NCI-H1092 treated with DMSO at 0.1 percent for 48 hours (cell line): Measurements from ENCODE around the gene NR2F6.

Experiments
- DNase-seq: peaks from one replicate; lab custom pipeline; 2025; lab: John Stamatoyannopoulos, UW

NR2F6 gene

DNA sequence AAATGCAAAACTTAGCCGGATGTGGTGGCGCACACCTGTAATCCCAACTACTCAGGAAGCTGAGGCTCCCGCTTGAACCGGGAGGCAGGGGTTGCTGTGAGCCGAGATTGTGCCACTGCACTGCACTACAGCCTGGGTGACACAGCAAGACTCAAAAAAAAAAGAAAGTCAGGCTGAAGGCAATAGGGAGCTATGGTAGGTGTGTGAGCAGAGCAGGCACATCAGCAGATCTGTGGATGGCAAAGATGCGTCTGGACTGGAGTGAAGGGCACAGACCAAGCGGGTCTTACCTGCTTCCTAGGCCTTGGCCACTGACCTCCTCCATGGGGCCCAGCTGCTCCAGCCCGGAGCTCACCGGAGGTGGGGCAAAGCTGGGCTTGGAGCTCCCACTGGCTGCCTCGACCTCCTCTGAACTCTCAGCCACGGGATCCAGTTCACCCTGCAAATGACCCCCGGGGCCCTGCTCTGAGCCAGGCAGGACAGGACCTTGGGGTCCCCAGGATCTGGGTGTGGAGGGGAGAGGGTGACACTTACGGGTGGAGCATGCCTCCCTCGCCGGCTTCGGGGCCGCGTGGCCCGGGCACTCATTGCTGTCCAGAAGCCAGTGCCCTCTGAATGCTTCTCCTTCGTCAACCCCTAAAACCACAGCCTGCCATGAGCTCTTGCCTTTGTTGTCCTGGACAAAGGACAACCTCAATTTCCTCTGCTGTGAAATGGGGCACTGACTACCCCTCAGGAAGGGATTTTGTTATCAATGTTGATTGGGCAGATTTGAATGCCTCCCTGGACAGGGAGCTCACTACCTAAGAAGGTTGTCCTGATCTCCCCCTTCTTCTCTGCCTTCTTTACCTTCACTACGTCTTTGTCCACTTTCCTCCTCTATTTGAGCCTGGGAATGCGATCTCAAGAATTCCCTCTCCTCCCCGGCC lies 18.3 kb upstream of the NR2F6 start:
- no peak for DNase-seq

DNA sequence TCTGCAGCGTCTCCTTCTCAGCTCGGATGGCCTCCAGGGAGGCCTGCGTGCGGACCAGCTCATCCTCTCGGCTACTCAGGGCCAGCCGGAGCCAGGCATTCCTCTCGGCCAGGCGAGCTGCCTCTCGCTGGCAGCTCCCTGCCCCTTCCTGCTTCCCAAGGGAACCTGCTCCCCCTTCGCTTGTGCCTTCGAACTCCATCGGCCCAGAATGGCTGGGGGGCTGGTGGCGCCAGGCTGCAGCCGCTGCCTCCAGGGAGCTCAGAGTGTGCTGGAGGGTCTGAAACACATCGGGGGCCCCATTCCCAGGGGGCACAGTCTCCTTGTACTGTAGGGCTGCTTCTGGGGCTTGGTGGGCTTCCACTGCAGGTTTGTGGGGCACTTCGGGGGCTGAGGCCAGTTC lies 16.8 kb upstream of the NR2F6 start:
- DNase-seq = no peak

DNA sequence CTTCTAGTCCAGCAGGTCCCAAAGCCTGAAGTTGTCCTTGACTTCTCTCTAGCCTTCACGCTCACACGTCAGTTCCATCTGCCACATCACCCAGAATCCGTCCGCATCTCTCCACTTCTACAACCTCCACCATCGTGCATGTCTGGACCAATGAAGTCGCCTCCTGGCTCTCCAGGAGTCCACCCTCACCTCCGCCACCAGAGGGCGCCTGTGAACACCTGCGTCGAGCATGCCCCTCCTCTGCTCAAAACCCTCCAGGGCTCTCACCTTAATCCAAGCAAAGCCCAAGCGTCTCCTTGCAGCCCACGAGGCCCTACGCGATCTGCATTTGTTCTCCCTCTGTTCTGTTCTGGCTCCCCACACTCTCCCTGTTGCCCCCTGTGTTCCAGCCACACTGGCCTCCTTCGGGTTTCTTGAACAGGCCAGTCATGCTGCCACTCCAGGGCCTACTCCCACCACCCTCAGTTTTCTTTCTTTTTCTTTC lies 15.2 kb upstream of the NR2F6 start:
- DNase-seq = peak; percentile 55

DNA sequence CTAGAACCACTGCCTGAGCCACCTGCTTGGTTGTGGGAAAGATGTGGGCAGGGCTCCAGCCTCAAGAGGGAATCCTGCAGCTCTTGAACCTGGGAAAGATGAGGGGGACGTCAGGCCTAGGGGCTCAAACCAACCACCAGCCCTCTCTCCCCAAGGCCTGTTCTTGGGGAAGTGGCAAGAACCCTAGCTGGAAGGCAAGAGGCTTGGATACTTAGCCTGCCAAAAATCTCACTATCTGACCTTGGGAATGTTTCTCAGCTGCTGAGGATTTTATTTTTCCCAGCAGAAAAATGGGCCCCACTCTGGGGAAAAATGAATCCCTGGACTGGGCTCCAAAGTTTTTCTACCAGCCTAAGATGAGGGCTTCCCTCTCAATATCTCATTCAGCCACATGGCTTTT lies 14.2 kb upstream of the NR2F6 start:
- DNase-seq = no peak

DNA sequence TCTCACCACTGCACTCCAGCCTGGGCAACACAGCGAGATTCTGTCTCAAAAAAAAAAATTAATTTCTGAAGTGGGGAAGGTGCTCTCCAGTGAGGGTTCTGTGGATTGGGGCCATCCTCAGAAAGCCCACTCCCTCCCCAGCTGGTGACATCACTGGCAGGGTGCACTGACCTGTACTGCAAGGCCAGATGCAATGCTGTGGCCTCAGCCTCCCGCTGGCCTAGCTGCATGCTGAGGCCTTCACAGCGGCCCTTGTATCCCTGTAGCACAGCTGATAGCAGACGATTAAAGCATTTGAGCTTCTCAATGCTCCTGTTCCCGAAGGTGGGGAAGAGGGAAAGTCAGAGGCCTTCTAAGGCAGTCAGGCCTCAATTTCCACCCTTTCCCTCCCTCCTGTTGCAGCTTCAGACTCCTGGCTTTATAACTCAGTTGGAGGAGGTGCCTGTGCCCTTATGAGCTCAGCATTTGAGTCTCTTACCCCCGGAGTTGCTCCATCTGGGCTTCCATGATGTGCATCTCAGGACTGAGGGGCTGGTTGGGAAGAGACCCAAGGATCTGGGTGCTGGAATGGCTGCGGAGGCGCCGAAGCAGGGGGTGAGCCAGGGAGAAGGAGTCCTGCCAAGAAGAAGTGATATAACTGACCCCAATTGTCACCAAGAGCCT lies 13.5 kb upstream of the NR2F6 start:
- no peak for DNase-seq

DNA sequence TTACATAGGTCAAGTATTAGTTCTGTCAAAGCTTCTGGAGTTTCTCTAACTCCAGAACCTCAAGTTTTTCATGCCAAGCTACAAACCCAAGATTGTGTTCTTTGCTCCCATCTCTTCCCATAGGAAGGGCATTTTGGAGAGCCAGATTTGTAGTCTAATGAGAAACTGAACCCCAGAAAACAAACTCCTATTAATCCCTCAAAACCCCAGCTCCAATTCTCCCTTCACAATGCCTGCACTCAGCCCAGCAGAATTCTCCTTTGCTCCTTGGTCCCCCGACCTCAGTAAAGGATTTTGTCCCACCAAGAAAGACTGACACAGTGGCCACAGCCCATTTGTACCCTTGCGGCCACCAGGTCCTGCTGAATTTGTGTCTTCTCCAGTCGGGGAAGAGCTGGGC lies 10.4 kb upstream of the NR2F6 start:
- no peak for DNase-seq

DNA sequence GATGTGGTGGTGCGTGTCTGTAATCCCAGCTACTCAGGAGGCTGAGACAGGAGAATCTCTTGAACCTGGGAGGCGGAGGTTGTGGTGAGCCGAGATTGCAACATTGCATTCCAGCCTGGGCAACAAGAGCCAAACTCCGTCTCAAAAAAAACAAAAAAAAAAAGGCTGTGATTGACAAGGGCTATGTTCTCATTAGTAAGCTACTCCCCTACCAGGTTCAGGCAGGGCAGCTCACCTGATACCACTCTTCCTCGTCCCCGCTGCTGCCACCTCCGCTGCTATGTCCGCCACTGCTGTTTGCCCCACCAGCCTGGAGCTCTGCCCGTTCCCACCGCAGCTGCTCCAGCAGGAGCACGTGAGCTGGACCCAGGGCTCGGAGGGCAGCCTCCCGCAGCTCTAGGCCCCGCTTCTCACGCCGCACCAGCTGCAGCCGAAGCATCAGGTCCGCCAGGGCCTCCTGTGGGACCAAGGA lies 9.5 kb upstream of the NR2F6 start:
- DNase-seq = peak; percentile 38

DNA sequence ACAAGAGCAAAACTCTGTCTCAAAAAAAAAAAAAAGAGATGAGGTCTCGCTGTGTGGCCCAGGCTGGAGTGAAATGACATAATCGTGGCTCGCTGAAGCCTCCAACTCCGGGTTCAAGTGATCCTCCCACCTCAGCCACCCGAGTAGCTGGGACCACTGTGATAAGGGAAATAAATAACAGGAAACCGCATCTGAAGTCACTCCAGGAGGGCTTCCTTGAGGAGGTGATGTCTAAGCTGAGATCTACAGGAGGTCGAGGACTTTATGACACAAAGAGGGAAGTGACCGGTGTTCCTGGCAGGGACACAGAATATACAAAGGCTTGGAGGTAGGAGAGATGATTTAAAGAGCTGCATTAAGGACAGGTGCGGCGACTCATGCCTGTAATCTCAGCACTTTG lies 8.9 kb upstream of the NR2F6 start:
- no peak for DNase-seq

DNA sequence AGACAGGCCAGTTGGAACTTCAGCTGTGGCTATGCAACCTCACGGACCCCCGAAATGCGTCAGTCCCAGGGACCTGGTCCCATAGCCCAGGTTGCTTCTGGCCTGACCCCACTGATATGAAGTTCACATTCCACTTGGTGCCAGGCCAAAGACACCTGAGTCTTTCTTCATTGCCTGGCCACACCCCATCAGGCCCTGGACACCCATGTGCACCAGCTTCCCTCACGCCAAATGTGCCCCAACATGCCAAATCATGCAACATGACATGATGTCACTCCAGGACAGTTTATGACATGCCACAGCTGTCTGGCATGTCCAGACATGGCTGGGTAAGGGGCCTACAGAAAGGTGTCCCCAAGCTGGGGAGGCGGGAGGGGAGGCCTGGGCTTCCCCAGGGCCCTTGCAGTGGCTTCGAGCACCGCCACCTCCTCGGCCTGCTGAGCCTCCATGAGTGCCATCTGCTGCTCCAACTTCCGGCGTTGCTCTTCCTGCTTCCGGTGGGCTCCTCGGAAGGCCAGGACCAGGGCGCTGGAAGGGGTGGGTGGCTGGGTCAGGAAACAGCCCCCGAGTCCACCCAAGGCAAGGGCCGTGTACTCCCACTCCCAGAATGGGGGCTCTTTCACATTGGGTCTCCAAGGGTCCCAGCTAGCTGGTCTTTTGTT lies 4.3 kb upstream of the NR2F6 start:
- DNase-seq = no peak

DNA sequence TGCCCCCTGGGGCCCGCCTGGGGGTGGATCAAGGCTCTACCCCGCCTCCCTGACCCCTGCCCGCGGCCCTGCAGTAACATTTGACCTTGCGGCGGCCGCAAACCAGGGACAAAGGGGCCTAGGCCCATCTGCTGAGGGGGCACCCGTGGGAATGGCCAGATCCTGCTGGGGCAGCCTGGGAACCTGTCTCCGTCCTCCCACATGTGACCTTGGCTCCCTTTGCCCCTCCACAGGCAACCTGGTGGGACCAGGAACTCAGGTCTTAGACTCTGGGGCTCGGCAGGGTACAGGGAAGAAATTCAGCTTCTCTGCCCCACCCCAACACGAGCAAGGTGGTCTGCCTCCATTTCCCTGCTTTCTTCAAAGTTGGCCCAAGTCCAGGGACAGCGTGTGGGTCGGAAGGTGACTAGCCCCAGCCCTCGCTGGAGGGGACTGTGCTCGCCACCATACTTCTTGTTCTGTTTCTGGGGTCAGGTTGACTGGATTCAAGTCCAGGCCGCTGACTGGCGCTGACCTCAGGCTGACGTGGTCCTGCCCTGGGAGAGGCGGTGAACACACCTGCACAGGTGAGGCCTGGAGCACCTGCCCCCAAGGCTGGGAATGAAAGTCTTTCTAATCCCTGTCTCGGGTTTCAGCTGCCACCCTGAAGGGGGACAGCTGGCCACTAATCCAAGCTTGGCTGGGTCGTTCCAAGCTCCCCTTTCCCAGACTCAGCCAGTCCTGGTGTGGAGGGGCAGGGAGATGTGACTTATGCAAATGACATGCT lies 2.5 kb upstream of the NR2F6 start:
- no peak for DNase-seq

DNA sequence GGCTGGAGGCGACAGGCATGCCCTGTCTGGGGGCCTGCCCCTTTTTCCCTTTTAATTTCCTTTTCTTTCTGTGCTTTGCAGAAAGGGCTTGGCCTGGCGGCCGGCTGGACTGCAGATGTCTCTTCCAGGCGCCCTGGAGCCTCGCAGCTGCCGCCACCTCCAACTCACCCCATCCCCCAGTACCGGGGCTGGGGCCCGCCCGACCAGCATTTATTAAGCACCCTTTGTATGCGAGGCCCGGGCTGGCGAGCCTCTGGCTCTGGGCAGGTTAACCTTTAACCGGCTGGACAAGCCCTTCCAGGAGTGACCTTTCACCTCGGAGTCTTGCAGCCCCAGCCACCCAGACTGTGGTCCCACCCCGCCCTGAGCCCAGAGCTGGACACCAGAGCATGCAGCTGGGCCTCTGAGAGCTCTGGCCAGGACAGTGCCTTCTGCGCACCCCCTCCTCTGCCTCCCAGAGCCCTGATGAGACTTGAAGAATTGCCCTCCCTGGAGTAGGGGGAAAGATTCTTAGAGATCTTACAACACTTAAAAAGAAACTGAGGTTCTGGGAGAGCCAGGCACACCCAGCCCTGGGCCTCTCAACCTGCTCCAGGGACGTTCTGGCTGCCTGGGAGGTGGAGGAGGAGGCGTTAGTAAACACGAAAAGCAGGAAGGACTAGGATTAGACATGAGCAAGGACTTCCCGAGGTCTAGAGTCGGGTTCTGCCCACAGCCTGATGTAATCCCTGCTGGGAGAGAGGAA lies 1.1 kb upstream of the NR2F6 start:
- peak; percentile 64 for DNase-seq

DNA sequence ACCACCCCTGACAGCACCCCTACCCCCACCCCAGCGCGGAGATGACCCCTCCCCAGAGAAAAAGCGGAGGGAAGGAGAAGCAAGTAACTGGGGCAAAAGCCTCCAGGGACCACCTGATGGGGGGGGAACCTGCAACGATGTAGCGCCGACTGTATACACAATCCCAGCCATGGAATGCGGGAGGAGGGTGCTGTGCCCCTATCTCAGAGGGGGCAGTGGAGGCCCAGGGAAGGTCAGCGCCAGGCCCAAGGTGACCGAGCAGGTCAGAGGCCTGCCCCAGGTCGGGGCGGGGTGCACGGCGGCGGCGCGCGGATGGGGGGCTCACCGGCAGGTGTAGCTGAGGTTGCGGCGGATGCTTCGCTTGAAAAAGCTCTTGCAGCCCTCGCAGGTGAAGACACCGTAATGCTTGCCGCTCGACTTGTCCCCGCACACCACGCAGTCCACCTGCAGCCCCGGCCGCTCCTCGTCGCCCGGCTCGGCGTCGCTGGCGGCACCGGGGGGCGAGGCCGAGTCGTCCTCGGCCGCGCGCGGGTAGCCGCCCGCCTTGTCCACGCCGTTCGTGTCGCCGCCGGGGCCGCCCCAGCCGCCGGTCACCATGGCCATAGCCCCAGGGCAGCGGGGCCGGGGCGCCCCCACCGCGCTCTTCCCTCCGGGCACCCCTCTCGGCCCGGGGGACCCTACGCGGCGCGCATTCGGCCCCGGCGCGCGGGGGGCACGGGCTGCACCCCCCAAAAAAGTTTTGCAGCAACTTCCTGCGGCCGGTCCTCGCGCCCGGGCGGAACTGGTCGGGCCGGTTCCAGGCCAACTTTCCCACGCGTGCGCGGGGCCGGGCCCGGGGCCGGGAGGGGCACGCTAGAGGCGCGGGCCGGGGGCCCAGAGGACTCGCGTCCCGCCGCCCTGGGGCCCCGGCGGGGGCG lies 843 bp downstream of the NR2F6 start:
- no peak for DNase-seq

DNA sequence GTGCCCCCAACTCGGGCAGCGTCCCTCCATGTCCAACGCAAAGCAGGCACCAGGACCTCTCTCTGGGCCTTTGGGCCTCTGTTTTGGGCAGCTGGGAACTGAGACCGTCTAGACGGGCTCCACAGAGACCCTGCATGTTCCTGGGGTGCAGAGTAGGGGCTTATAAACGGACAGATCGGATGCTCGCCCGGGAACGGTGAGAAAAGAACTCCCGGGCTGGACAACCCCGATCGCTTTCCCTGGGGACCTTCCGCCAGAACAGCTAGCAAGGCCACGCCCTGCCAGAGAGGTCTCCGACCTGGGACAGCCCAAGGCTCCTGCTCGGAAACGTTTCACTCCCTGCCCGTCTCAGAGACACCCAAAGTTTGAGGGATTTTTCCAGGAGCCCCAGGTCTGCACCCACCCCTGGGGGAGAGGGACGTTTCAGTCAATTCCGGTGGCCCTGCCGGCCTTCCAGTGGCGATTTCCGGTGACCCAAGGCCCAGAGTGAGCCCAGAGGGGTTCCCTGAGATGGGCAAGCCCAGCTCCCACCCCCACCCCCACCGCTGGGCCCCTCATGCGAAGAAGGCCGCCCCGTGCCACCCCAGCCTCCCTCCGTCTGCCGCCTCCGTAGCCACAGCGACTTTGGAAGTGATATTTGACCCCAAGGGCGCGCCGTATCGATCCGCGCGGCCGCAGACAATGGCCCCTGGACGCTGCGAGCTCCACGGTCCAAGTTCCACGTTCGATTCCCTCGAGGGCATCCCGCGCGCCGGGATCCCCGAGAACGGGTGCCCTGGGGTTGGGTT lies 1.7 kb downstream of the NR2F6 start:
- DNase-seq = no peak

DNA sequence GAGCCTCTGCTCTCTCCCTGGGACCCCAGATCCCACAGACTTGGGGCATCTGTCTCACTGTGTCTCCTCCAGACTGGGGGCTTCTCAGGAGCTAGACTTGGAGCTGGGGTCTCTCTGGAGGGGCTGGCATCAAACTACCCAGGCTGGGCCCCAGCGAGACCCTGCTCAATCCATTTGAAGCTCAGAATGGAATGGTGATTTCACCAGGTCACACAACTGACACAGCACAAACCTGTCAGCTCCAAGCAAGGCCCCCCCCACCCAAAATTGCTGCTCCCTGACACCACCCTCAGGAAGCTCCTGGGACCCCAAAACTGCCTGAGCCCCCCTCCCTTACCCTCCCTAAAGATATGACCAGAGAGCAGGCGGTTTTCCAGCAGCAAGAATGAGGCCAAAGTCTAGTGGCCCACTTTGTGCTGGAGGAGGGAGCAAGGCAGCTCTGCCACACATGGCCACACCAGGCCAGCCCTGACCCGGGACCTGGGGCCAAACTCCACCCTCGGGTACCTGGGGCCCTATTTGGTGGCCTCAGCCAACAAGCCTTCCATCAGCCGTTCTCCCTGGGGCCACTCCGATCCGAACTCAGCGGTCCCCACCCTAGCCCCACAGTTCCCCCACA lies 2.4 kb downstream of the NR2F6 start:
- no peak for DNase-seq

DNA sequence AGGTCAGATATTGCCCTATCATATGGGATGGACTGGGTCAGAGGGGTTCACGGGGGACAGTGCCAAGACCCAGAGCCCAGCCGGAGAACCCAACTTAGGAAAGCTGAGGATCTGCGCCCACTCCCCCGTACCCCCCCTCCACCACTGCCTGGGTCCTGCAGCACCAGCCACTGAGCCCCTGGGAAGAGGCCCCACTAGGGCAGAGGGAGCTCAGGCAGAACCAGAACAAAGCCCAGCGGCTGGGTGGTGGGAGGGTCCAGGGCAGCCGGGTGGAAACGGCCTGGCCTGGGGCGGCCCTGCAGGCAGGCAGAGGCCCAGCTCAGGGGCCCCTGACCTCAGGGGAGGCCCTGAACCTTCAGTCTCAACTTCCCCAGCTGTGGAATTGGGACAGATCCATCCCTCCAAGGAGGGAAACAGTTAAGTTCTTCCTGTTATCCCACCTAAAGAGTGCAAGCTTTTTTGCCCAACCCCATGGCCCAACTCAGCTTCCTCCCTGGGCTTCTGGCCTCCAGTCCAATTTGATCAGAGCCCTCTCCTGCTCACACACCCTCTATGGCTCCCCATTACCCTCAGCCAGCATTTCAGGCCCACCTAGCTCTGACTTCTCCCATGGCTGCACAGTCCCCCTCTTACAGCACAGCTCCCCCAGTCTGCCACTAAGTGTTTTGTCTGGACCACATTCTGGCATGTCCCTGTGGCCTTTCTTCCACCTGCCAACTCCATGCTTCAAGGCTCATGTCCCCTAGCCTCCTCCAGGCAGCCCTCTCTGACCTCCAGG lies 3.1 kb downstream of the NR2F6 start:
- DNase-seq = no peak

DNA sequence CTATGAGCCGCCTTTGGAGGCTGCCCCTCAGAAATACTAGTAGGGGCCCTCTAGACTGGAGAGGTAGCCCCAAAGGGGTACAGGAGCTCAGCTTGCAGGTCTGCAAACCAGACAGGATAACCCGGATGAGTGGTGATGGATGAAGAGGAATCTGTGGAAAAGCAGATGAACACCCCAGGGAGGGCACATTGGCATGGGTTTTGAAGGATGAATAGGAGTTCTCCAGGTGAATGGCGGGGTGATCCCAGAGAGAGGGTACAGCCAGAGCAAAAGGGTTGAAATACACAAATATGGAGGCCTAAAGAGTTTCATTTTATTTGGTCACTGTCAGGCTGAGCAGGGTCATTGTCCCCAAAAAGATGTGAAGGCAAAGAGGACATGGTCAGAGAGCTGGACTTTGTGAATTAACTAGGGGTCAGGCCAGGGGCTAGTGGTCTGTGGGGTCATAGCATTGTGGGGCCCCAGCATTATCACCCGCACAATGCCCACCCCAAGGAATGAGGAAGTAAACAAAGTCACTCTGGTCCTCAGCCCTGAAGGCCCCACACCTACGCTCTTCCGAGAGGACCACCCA lies 4.8 kb downstream of the NR2F6 start:
- no peak for DNase-seq

DNA sequence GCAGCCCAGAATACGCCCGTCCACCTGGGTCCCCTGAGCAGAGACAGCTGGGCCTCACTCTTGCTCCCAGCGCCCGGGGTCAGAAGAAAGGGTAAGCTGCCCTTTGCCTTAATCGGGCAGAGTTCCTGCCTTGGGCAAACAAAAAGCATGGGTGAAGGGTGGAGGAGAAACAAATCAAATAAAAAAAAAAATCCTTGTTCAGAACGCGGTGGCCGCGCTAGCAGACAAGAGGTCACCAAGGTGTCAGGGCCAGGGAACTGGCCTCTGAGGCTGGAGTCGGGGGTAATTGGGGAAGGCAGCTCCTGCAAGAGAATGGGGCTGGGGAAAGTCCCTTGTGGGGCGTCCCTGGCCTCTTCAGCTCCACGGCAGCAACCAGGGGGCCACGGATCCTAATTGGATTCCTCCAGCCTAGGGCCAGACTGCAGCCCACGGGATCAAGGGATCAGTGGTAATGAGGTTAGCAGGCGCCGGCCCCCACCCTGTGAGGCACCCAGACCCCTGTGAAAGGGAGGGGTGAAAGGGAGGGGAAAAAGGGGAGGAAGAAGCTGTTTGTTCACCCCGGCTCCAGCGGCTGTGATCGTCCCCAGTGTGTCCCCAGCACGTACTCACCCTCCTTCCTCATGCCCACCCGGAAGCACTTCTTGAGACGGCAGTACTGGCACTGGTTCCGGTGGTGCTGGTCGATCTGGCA lies 5.5 kb downstream of the NR2F6 start:
- DNase-seq = no peak
